K562 (cell line): ENCODE results near the gene ZNF239. TPM values are rescaled to one million over a fixed set of nuclear protein-coding genes. Genes with fewer than 3 reads are reported as not detected.
A peak's percentile ranks its signal among the peaks of the same experiment; 100 is the strongest.

Experiments used
- ARHGAP35 ChIP-seq: fragments of 450-650 bp; IDR thresholded peaks from 2 replicates; pipeline ENCODE4 v1.6.1; 2018; ENCODE audit not compliant: partially characterized antibody
- ARNT ChIP-seq, 2 experiments: fragments of 450-650 bp; IDR thresholded peaks; 2 replicates each; pipeline ENCODE4 v1.6.1; 2016; ENCODE audit warnings: mild to moderate bottlenecking in 1 of 2
- ETV6 ChIP-seq, 3 experiments: fragments of 150-350 bp in 1 of 3; sonication (generic) in 1 of 3; formaldehyde crosslinking in 1 of 3; IDR thresholded peaks; 2 replicates each; pipeline versions ENCODE4 v1.6.1 to v1.8.0; 2014 to 2022; ENCODE audit warnings: borderline replicate concordance in 2 of 3, low read depth in 2 of 3, antibody characterized with exemption in 1 of 3, low read length in 1 of 3, mild to moderate bottlenecking in 1 of 3, missing genetic modification reagents in 1 of 3
- FUS ChIP-seq: fragments of 200-400 bp; formaldehyde crosslinking; optimal IDR thresholded peaks from 2 replicates; pipeline ENCODE3; 2017; ENCODE audit warnings: low read depth, low read length
- GABPA ChIP-seq: fragments of 200-800 bp; sonication (Bioruptor generic); conservative IDR thresholded peaks from 2 replicates; pipeline ENCODE4 v1.6.1; 2016; ENCODE audit warnings: low read depth, missing genetic modification characterization, missing compliant biosample characterization
- HNRNPL ChIP-seq: fragments of 200-400 bp; formaldehyde crosslinking; IDR thresholded peaks from 2 replicates; pipeline ENCODE4 v1.6.1; 2017; ENCODE audit warnings: low read depth, mild to moderate bottlenecking, low read length
- ILK ChIP-seq: fragments of 450-650 bp; IDR thresholded peaks from 2 replicates; pipeline ENCODE4 v1.6.1; 2016; ENCODE audit warnings: missing genetic modification characterization, low read depth, mild to moderate bottlenecking, missing compliant biosample characterization, moderate library complexity, borderline replicate concordance
- MAFG ChIP-seq: fragments of 450-650 bp; conservative IDR thresholded peaks from 2 replicates; pipeline ENCODE4 v1.6.1; 2016; ENCODE audit warnings: missing genetic modification characterization, missing compliant biosample characterization
- MEIS2 ChIP-seq: fragments of 450-650 bp; IDR thresholded peaks from 2 replicates; pipeline ENCODE4 v1.6.1; 2014; ENCODE audit warnings: mild to moderate bottlenecking; ENCODE audit not compliant: partially characterized antibody
- MLX ChIP-seq, 2 experiments: fragments of 450-650 bp in 1 of 2; sonication (generic) in 1 of 2; formaldehyde crosslinking; conservative IDR thresholded peaks; 2 replicates each; pipeline versions ENCODE4 v1.4.0 to v1.8.1; 2020 to 2022; ENCODE audit warnings: mild to moderate bottlenecking in 1 of 2, missing genetic modification reagents in 1 of 2
- NFIX ChIP-seq: fragments of 250-450 bp; sonication (Bioruptor Pico); IDR thresholded peaks from 2 replicates; pipeline ENCODE4 v1.4.0; 2020; ENCODE audit warnings: low read depth, mild to moderate bottlenecking, moderate library complexity
- NFRKB ChIP-seq: fragments of 450-650 bp; IDR thresholded peaks from 2 replicates; pipeline ENCODE4 v1.6.1; 2016; ENCODE audit warnings: low read depth
- NR2F6 ChIP-seq: fragments of 450-650 bp; formaldehyde crosslinking; IDR thresholded peaks from 2 replicates; pipeline ENCODE4 v1.4.0; 2020; ENCODE audit warnings: mild to moderate bottlenecking
- PHF20 ChIP-seq: fragments of 450-650 bp; IDR thresholded peaks from 2 replicates; pipeline ENCODE4 v1.6.1; 2018; ENCODE audit not compliant: partially characterized antibody
- PML ChIP-seq: IDR thresholded peaks from 2 replicates; pipeline ENCODE4 v1.6.1; 2012; ENCODE audit warnings: low read length, inconsistent platforms
- TAL1 ChIP-seq: fragments of 450-650 bp; IDR thresholded peaks from 2 replicates; pipeline ENCODE4 v1.6.1; 2016; ENCODE audit warnings: mild to moderate bottlenecking
- ZNF12 ChIP-seq: sonication (generic); formaldehyde crosslinking; IDR thresholded peaks from 2 replicates; pipeline ENCODE4 v1.4.0; 2020; ENCODE audit warnings: mild to moderate bottlenecking, missing genetic modification reagents
- ZNF253 ChIP-seq: fragments of 250-450 bp; sonication (Bioruptor Pico); conservative IDR thresholded peaks from 2 replicates; pipeline ENCODE4 v1.6.1; 2021; ENCODE audit warnings: mild to moderate bottlenecking
- ZNF263 ChIP-seq: sonication (generic); formaldehyde crosslinking; IDR thresholded peaks from 2 replicates; pipeline ENCODE4 v1.8.0; 2022; ENCODE audit warnings: mild to moderate bottlenecking, missing genetic modification reagents, borderline replicate concordance
- ZNF764 ChIP-seq: fragments of 250-450 bp; sonication (Bioruptor Pico); IDR thresholded peaks from 2 replicates; pipeline ENCODE4 v1.4.0; 2020; ENCODE audit warnings: low read depth, mild to moderate bottlenecking, moderate library complexity
- ZNF77 ChIP-seq: fragments of 250-450 bp; sonication (Bioruptor Pico); IDR thresholded peaks from 2 replicates; pipeline ENCODE4 v1.5.0; 2020
- polyA plus RNA-seq, 8 experiments: library from polyadenylated mRNA; depleted of rRNA in 4 of 8; stranded (reverse) in 5 of 8; unstranded in 3 of 8; fragments of >200 nt; fragmentation: Nextera tagmentation in 2 of 8; fragmentation: Illumina TruSeq in 1 of 8; extraction: Ambion mirVana in 2 of 8; extraction: Trizol in 1 of 8; gene quantifications; 2 replicates each; pipeline versions ENCODE4 v1.2.1 to v1.2.3, GENCODE V29; 2011 to 2014; ENCODE audit warnings: inconsistent platforms in 1 of 8, missing spikeins in 1 of 8
- total RNA-seq, 7 experiments: library from RNA; depleted of rRNA in 6 of 7; stranded (reverse); fragments of >200 nt in 6 of 7; fragmentation: Illumina TruSeq in 2 of 7; extraction: Trizol in 2 of 7; gene quantifications; 2 replicates each; pipeline versions ENCODE4 v1.2.1 to v1.2.3, GENCODE V29; 2011 to 2021; ENCODE audit warnings: low replicate concordance in 1 of 7
- TF ChIP-seq, protein P1 (sequence below): fragments of 250-450 bp; sonication (Bioruptor Pico); IDR thresholded peaks from 2 replicates; pipeline ENCODE4 v1.5.0; 2021
- TF ChIP-seq, protein P2 (sequence below), 2 experiments: fragments of 450-650 bp; conservative IDR thresholded peaks; 2 replicates each; pipeline ENCODE4 v1.6.1; 2017; ENCODE audit warnings: mild to moderate bottlenecking in 2 of 2, moderate library complexity in 2 of 2
- TF ChIP-seq, protein P3 (sequence below): fragments of 450-650 bp; formaldehyde crosslinking; IDR thresholded peaks from 2 replicates; pipeline ENCODE4 v1.4.0; 2020; ENCODE audit warnings: mild to moderate bottlenecking, moderate library complexity

ZNF239 gene
- total and polyA plus RNA-seq, 9 of the 15 experiments (the other 6 are each of a cell fraction or from before 2014, with no cell fraction given): 13.7 to 26.7 (median 23.4) TPM

DNA sequence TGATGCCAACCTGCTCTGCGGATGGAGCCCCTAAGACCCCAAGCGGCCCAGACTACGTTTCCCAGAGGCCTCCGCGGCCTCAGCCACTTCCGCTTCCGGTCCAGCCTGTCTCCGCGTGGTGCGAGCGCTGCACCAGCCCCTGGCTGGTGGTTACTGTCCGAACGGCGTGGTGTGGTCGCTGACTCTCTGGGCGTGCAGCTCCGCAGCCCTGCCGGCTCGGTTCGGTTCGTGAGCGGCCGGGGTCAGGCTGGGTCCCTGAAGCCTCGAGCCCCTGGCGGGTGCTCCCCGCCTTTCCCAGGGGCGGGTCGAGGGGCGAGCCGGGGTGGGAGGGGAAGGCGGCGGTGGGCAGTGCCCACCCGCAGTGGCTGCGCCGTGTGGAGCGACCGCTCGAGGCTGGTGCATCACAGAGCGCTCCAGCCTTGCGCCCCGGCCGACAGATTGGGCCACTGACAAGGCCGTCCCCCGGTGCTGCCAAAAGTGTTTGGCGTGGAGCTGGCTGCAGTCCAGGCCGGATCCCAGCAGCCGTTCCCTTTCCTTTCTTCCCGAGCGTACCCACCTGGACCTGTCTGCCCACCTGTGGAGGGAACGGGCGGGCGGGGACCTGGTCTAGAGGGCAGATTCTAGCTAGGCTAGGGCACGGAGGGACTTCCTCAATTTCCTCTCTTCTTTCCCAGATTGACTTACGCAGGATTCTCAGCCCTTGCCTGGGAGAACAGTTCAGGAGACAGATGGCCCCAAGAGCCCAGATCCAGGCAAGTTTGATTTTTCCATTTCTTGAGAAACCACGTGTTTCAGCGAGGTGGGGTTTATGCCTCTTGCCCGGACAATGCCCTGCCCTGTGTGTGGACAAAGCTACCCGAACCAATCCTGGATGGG, 32.1 kb upstream of the ZNF239 start, which contains the start of gene ZNF485 (continued):
- TF ChIP-seq MLX (CRISPR knock-in tag; conservative IDR thresholded peaks at IDR 0.05) (no peak), PHF20 (peak; percentile 69), ARNT (IDR thresholded peaks at IDR 0.05) (no peak), NFIX (CRISPR knock-in tag) (no peak), TAL1 (no peak), PML (0 out of 2 replicates have a peak, but pooled peaks have one; percentile 31), NFRKB (no peak), NR2F6 (CRISPR knock-in tag) (no peak), MAFG (tag) (no peak), GABPA (tag) (peak; percentile 99), ZNF764 (CRISPR knock-in tag) (no peak), ZNF263 (no peak), ZNF253 (CRISPR knock-in tag) (no peak), ILK (no peak), ZNF12 (CRISPR knock-in tag) (no peak), ARHGAP35 (no peak), ZNF77 (no peak), HNRNPL (peak; percentile 91), FUS (no peak), MEIS2 (no peak), ETV6 (IDR thresholded peaks at IDR 0.05; ENCODE audit: borderline replicate concordance in 1 of 2, low read depth in 2 of 2, low read length in 1 of 2) (no peak), ETV6 (CRISPR knock-in tag; IDR thresholded peaks at IDR 0.05; ENCODE audit: borderline replicate concordance) (no peak)
- TF ChIP-seq, protein P1, sequence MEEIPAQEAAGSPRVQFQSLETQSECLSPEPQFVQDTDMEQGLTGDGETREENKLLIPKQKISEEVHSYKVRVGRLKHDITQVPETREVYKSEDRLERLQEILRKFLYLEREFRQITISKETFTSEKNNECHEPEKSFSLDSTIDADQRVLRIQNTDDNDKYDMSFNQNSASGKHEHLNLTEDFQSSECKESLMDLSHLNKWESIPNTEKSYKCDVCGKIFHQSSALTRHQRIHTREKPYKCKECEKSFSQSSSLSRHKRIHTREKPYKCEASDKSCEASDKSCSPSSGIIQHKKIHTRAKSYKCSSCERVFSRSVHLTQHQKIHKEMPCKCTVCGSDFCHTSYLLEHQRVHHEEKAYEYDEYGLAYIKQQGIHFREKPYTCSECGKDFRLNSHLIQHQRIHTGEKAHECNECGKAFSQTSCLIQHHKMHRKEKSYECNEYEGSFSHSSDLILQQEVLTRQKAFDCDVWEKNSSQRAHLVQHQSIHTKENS: no peak
- TF ChIP-seq, protein P2, sequence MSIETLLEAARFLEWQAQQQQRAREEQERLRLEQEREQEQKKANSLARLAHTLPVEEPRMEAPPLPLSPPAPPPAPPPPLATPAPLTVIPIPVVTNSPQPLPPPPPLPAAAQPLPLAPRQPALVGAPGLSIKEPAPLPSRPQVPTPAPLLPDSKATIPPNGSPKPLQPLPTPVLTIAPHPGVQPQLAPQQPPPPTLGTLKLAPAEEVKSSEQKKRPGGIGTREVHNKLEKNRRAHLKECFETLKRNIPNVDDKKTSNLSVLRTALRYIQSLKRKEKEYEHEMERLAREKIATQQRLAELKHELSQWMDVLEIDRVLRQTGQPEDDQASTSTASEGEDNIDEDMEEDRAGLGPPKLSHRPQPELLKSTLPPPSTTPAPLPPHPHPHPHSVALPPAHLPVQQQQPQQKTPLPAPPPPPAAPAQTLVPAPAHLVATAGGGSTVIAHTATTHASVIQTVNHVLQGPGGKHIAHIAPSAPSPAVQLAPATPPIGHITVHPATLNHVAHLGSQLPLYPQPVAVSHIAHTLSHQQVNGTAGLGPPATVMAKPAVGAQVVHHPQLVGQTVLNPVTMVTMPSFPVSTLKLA (conservative IDR thresholded peaks at IDR 0.05): peak; percentile 94 to 98
- TF ChIP-seq, protein P3, sequence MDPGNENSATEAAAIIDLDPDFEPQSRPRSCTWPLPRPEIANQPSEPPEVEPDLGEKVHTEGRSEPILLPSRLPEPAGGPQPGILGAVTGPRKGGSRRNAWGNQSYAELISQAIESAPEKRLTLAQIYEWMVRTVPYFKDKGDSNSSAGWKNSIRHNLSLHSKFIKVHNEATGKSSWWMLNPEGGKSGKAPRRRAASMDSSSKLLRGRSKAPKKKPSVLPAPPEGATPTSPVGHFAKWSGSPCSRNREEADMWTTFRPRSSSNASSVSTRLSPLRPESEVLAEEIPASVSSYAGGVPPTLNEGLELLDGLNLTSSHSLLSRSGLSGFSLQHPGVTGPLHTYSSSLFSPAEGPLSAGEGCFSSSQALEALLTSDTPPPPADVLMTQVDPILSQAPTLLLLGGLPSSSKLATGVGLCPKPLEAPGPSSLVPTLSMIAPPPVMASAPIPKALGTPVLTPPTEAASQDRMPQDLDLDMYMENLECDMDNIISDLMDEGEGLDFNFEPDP (CRISPR knock-in tag): no peak
